Right atrium auricular region (tissue), 2 donors: Measurements from ENCODE around the gene CDS2. TPM values are rescaled to one million over a fixed set of nuclear protein-coding genes. Genes with fewer than 3 reads are reported as not detected.

ENCODE experiments used
- DNase-seq: peaks from one replicate; pipeline ENCODE4 v3.0.0-alpha.2; 2019; ENCODE audit warnings: low spot score
- H3K27ac ChIP-seq, 2 donors: fragments of 200-600 bp; sonication (generic); 1 replicate in 1 of 2; 2 replicates in 1 of 2; pipeline ENCODE4 v1.5.1; 2016 to 2019
- H3K27me3 ChIP-seq, 2 donors: fragments of 200-600 bp; sonication (generic); one replicate each; pipeline versions ENCODE4 v1.5.1 to v1.6.0; 2017 to 2019
- H3K36me3 ChIP-seq: fragments of 200-600 bp; sonication (generic); one replicate; pipeline ENCODE4 v1.5.1; 2016
- H3K4me1 ChIP-seq, 2 donors: fragments of 200-600 bp; sonication (generic); one replicate each; pipeline versions ENCODE4 v1.5.1 to v1.6.0; 2017 to 2019
- H3K4me3 ChIP-seq, 2 donors: fragments of 200-600 bp; sonication (generic); 1 replicate in 1 of 2; 2 replicates in 1 of 2; pipeline ENCODE4 v1.5.1; 2017 to 2019; ENCODE audit warnings: mild to moderate bottlenecking in 1 of 2, moderate library complexity in 1 of 2
- H3K9me3 ChIP-seq, 2 donors: fragments of 200-600 bp; sonication (generic); one replicate each; pipeline ENCODE4 v1.5.1; 2019
- total RNA-seq, 2 donors: library from RNA; depleted of rRNA; stranded (reverse); fragments of >200 nt; gene quantifications; one replicate each; pipeline ENCODE4 v1.1.0, GENCODE V29; 2016
- TF ChIP-seq, protein P1 (sequence below), 2 donors: fragments of 200-600 bp; sonication (generic); IDR thresholded peaks; one replicate each; pipeline ENCODE4 v1.5.1; 2019; ENCODE audit warnings: antibody characterized with exemption in 2 of 2

The CDS2 gene
- total RNA-seq, 2 donors from 2014 or later, result 45.5 to 60.8 TPM

GRCh38 chr20:5148581-5148980, 21.8 kb downstream of the CDS2 start:
- no peaks in the 10 kb centered on the region for H3K9me3 ChIP-seq
- H3K4me1 ChIP-seq, result peaks cover 0 to 91% of the 10 kb centered on the region in 2 donors
- no peak for DNase-seq
- H3K4me3 ChIP-seq, result no peak overlapping the region
- H3K27ac ChIP-seq, result peak overlapping the region; percentile 75 to 81
- TF ChIP-seq, protein P1, sequence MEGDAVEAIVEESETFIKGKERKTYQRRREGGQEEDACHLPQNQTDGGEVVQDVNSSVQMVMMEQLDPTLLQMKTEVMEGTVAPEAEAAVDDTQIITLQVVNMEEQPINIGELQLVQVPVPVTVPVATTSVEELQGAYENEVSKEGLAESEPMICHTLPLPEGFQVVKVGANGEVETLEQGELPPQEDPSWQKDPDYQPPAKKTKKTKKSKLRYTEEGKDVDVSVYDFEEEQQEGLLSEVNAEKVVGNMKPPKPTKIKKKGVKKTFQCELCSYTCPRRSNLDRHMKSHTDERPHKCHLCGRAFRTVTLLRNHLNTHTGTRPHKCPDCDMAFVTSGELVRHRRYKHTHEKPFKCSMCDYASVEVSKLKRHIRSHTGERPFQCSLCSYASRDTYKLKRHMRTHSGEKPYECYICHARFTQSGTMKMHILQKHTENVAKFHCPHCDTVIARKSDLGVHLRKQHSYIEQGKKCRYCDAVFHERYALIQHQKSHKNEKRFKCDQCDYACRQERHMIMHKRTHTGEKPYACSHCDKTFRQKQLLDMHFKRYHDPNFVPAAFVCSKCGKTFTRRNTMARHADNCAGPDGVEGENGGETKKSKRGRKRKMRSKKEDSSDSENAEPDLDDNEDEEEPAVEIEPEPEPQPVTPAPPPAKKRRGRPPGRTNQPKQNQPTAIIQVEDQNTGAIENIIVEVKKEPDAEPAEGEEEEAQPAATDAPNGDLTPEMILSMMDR (IDR thresholded peaks at IDR 0.05), result no peak
- H3K27me3 ChIP-seq, result no peaks in the 10 kb centered on the region
- H3K36me3 ChIP-seq, result no peaks in the 10 kb centered on the region

GRCh38 chr20:5149892-5150225, 23.1 kb downstream of the CDS2 start:
- Histone ChIP-seq H3K4me1 (peaks cover 0 to 90% of the 10 kb centered on the region in 2 donors), H3K4me3 (no peak overlapping the region), H3K27ac (peak overlapping the region; percentile 75 to 81), H3K9me3 (no peaks in the 10 kb centered on the region), H3K27me3 (no peaks in the 10 kb centered on the region), H3K36me3 (no peaks in the 10 kb centered on the region)
- no peak for DNase-seq
- TF ChIP-seq, protein P1 (IDR thresholded peaks at IDR 0.05), result no peak

DNA sequence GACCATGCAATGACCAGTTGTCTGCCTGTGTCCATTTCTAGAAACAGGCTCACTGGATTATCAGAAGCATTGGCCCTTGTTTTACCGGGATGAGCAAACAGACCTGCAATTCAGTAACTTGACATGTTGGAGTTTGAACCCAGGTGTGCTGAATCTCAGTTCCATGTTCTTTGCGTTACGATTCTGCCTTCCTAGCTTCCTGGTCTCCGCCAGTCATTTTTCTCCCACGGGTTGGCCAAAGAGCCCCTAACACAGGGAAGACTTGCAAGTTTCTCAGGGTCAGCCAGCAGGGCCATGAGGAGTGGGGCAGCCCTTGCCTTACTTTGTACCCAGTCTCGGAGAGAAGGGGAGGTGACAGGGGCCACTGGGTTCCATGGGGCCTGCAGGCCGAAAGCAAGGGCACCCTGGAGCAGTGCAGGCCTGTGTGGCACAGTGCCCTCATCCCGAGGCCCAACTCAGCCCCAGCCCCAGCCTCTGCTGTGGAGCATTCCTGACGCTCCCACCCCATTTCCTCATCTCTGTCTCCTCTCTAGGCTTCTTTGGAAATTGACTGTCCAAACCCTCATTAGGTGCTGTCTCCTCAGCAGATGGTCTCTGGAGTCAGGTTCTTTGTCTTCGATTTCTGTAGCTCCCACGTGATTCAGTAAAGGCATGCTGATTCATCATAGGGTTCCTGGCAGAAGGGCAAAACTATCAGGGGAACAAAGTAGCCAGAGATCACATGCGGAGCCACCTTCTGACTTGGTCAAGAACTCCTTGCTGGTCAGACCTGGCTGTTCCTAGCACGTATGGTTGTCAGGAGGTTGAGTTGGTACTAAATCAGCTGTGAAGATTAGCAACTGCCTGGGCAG, 23.6 kb downstream of the CDS2 start:
- Histone ChIP-seq H3K9me3 (no peaks in the 10 kb centered on the region), H3K4me3 (no peak overlapping the region), H3K4me1 (peaks cover 0 to 90% of the 10 kb centered on the region in 2 donors), H3K36me3 (no peaks in the 10 kb centered on the region), H3K27ac (peak overlapping the region; percentile 75 to 81), H3K27me3 (no peaks in the 10 kb centered on the region)
- TF ChIP-seq, protein P1 (IDR thresholded peaks at IDR 0.05), result no peak
- no peak for DNase-seq

DNA sequence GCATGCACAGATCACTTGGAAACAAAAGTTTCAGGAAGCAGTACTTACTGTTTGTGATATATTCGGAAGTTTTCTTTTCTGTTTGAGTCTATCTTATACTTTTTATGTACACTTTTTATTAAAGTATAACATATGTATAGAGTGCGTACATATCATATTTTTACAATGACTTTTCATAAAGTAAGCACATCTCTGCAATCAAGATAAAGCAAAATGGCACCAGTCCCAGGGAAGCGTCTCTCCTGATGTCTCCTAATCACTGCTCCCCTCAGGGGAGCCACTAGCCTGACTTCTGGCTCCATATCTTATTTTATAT, 26.3 kb downstream of the CDS2 start:
- Histone ChIP-seq H3K9me3 (no peaks in the 10 kb centered on the region), H3K27ac (peak overlapping the region in 1 of 2 donors; percentile 12), H3K27me3 (no peaks in the 10 kb centered on the region), H3K4me1 (peaks cover 0 to 82% of the 10 kb centered on the region in 2 donors), H3K4me3 (no peak overlapping the region), H3K36me3 (no peaks in the 10 kb centered on the region)
- TF ChIP-seq, protein P1 (IDR thresholded peaks at IDR 0.05), result no peak
- no peak for DNase-seq

GRCh38 chr20:5153612-5154542, 27.1 kb downstream of the CDS2 start:
- peaks cover 0 to 74% of the 10 kb centered on the region in 2 donors for H3K4me1 ChIP-seq
- DNase-seq, result no peak
- H3K27me3 ChIP-seq, result no peaks in the 10 kb centered on the region
- no peaks in the 10 kb centered on the region for H3K36me3 ChIP-seq
- H3K4me3 ChIP-seq, result no peak overlapping the region
- H3K9me3 ChIP-seq, result no peaks in the 10 kb centered on the region
- TF ChIP-seq, protein P1 (IDR thresholded peaks at IDR 0.05), result no peak
- peak overlapping the region; percentile 20 to 58 for H3K27ac ChIP-seq
